Panc1 (cell line): ENCODE data around the gene SHC4. TPM values are rescaled to one million over a fixed set of nuclear protein-coding genes. Genes with fewer than 3 reads are reported as not detected.

Source experiments
- ATAC-seq: fragments of 200-7000 bp; cut with Tn5 transposase; 2 replicates; pipeline ENCODE4 v1.9.1; 2020; ENCODE audit warnings: mild to moderate bottlenecking, moderate library complexity
- BruUV-seq: library from RNA; stranded (reverse); fragments of 400-500 nt; replicated peaks from 2 replicates; lab custom pipeline; 2021; lab: Mats Ljungman, UMichigan
- CTCF ChIA-PET: fragments of 300-600 bp; sonication (Branson Sonifier 250); formaldehyde crosslinking; loops from one replicate; lab custom pipeline; 2022; ENCODE audit warnings: antibody characterized with exemption; lab: Charles Lee
- POLR2A ChIA-PET: fragments of 300-600 bp; sonication (Branson Sonifier 250); formaldehyde crosslinking; loops from one replicate; lab custom pipeline; 2022; ENCODE audit warnings: antibody characterized with exemption; lab: Charles Lee
- DNase-seq: peaks from one replicate; pipeline ENCODE4 v3.0.0-alpha.2; 2010; ENCODE audit warnings: low read depth, low spot score
- H3K27ac ChIP-seq: 2 replicates; pipeline ENCODE4 v1.5.1; 2011; ENCODE audit warnings: mild to moderate bottlenecking, low read length, inconsistent platforms
- H3K27me3 ChIP-seq: fragments of 200-500 bp; sonication (Bioruptor generic); 2 replicates; pipeline ENCODE4 v1.6.0; 2014; ENCODE audit warnings: low read length, inconsistent platforms; ENCODE audit not compliant: control insufficient read depth, insufficient read depth
- H3K36me3 ChIP-seq: fragments of 200-500 bp; sonication (Bioruptor generic); 2 replicates; pipeline ENCODE4 v1.5.1; 2014; ENCODE audit warnings: inconsistent platforms, mild to moderate bottlenecking, low read length, moderate library complexity; ENCODE audit not compliant: control insufficient read depth, insufficient read depth
- H3K4me1 ChIP-seq: 2 replicates; pipeline ENCODE4 v1.5.1; 2011; ENCODE audit warnings: inconsistent platforms, mild to moderate bottlenecking, low read length, moderate library complexity; ENCODE audit not compliant: control insufficient read depth, insufficient read depth
- H3K4me3 ChIP-seq, 2 experiments: 2 replicates each; pipeline ENCODE4 v1.5.1; 2011 to 2012; ENCODE audit warnings: low read depth in 2 of 2, low read length in 2 of 2, mild to moderate bottlenecking in 2 of 2, inconsistent platforms in 1 of 2, moderate library complexity in 1 of 2
- H3K9me3 ChIP-seq: fragments of 200-500 bp; sonication (Bioruptor generic); 2 replicates; pipeline ENCODE4 v1.5.1; 2014; ENCODE audit warnings: low read depth, mild to moderate bottlenecking, inconsistent platforms, low read length, moderate library complexity; ENCODE audit not compliant: control insufficient read depth, insufficient read depth
- POLR2AphosphoS5 ChIP-seq: IDR thresholded peaks from 2 replicates; pipeline ENCODE4 v1.6.1; 2012; ENCODE audit warnings: mild to moderate bottlenecking, low read depth, low read length, moderate library complexity
- SIN3A ChIP-seq: IDR thresholded peaks from 2 replicates; pipeline ENCODE4 v1.6.1; 2012; ENCODE audit warnings: low read depth, mild to moderate bottlenecking, low read length, moderate library complexity, borderline replicate concordance; ENCODE audit not compliant: insufficient read depth
- TCF7L2 ChIP-seq: IDR thresholded peaks from 2 replicates; pipeline ENCODE4 v1.6.1; 2011; ENCODE audit warnings: mild to moderate bottlenecking, low read depth, low read length, inconsistent platforms
- in situ Hi-C: cut with HindIII; loops from 2 replicates; pipeline ENCODE4 v1.10.0; 2016; ENCODE audit warnings: low sequenced_read_pairs, low pct_unique_long_range_greater_than_20kb
- intact Hi-C: fragments of 100-400 bp; cut with micrococcal nuclease; formaldehyde crosslinking; loops from one replicate; pipeline ENCODE4 v1.10.0; 2022; ENCODE audit not compliant: unreplicated experiment
- total RNA-seq: library from RNA; stranded (reverse); gene quantifications from one replicate; pipeline ENCODE4 v1.2.1, GENCODE V29; 2021; ENCODE audit not compliant: unreplicated experiment
- TF ChIP-seq, protein P1 (sequence below), 2 experiments: IDR thresholded peaks; 2 replicates each; pipeline ENCODE4 v1.6.1; 2011 to 2012; ENCODE audit warnings: low read depth in 2 of 2, control low read depth in 1 of 2, low read length in 1 of 2, mild to moderate bottlenecking in 1 of 2, moderate library complexity in 1 of 2; ENCODE audit not compliant: insufficient read depth in 1 of 2
- TF ChIP-seq, protein P2 (sequence below): fragments of 450-650 bp; IDR thresholded peaks from 2 replicates; pipeline ENCODE4 v1.5.1; 2017; ENCODE audit warnings: mild to moderate bottlenecking

Gene SHC4
- total RNA-seq, 1 experiment from 2014 or later = 0.10 TPM

DNA sequence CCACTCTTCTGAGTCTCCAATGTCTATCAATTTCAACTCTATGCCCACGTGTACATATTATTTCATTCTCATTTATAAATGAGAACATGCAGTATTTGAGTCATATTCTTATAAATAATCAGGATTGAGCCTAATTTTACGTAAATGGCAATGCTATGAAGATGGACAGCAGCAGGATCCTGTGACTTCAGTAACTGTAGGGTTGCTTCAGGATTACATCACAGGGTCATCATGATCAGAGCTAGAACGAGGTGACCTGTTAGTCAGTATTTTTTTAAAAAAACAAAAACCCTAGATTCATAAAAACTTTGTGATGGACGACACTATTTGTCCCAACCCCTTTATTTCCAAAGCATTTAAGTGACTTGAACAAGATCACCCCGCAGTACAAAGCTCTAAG, 21.8 kb downstream of the SHC4 start:
- ATAC-seq (no peak), DNase-seq (no peak)
- Histone ChIP-seq H3K27ac (no peak overlapping the region), H3K36me3 (no peaks in the 10 kb centered on the region), H3K4me1 (no peaks in the 10 kb centered on the region; the same call in 1 of the 2 replicates), H3K4me3 (no peak overlapping the region), H3K9me3 (no peaks in the 10 kb centered on the region), H3K27me3 (no peaks in the 10 kb centered on the region)
- intact Hi-C loops = no loop called here
- BruUV-seq = no TSS peak
- POLR2A ChIA-PET = no interaction called here
- in situ Hi-C loops = no loop called here
- no peak for TF ChIP-seq TCF7L2
- TF ChIP-seq, protein P1, sequence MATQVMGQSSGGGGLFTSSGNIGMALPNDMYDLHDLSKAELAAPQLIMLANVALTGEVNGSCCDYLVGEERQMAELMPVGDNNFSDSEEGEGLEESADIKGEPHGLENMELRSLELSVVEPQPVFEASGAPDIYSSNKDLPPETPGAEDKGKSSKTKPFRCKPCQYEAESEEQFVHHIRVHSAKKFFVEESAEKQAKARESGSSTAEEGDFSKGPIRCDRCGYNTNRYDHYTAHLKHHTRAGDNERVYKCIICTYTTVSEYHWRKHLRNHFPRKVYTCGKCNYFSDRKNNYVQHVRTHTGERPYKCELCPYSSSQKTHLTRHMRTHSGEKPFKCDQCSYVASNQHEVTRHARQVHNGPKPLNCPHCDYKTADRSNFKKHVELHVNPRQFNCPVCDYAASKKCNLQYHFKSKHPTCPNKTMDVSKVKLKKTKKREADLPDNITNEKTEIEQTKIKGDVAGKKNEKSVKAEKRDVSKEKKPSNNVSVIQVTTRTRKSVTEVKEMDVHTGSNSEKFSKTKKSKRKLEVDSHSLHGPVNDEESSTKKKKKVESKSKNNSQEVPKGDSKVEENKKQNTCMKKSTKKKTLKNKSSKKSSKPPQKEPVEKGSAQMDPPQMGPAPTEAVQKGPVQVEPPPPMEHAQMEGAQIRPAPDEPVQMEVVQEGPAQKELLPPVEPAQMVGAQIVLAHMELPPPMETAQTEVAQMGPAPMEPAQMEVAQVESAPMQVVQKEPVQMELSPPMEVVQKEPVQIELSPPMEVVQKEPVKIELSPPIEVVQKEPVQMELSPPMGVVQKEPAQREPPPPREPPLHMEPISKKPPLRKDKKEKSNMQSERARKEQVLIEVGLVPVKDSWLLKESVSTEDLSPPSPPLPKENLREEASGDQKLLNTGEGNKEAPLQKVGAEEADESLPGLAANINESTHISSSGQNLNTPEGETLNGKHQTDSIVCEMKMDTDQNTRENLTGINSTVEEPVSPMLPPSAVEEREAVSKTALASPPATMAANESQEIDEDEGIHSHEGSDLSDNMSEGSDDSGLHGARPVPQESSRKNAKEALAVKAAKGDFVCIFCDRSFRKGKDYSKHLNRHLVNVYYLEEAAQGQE (IDR thresholded peaks at IDR 0.05; ENCODE audit: insufficient read depth in 1 of 2, low read depth in 2 of 2, low read length in 1 of 2) = no peak
- TF ChIP-seq POLR2AphosphoS5 = no peak
- no peak for TF ChIP-seq SIN3A
- TF ChIP-seq, protein P2, sequence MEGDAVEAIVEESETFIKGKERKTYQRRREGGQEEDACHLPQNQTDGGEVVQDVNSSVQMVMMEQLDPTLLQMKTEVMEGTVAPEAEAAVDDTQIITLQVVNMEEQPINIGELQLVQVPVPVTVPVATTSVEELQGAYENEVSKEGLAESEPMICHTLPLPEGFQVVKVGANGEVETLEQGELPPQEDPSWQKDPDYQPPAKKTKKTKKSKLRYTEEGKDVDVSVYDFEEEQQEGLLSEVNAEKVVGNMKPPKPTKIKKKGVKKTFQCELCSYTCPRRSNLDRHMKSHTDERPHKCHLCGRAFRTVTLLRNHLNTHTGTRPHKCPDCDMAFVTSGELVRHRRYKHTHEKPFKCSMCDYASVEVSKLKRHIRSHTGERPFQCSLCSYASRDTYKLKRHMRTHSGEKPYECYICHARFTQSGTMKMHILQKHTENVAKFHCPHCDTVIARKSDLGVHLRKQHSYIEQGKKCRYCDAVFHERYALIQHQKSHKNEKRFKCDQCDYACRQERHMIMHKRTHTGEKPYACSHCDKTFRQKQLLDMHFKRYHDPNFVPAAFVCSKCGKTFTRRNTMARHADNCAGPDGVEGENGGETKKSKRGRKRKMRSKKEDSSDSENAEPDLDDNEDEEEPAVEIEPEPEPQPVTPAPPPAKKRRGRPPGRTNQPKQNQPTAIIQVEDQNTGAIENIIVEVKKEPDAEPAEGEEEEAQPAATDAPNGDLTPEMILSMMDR = no peak
- CTCF ChIA-PET = no interaction called here

DNA sequence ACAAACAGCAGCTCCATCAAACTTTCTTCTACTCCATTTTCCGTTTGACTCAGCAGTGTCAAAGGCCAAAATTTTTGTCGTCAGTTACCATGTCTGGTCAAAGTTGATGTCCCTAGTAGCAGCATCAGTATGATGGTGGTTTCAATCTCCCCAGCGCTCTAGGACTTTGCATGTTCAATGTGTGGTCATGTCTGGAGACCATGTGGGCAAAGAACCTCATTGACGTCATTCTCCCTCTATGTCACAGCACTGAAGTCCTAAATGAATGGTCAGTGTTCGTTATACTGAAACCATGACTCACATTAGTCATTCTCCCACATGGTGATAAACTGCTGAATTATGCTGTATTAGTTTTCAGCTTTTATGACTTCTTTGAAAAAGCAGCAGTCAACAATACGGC, 23.2 kb downstream of the SHC4 start:
- TF ChIP-seq SIN3A = no peak
- no peak for TF ChIP-seq TCF7L2
- TF ChIP-seq, protein P1 (IDR thresholded peaks at IDR 0.05; ENCODE audit: insufficient read depth in 1 of 2, low read depth in 2 of 2, low read length in 1 of 2) = no peak
- no TSS peak for BruUV-seq
- ChIA-PET CTCF (no interaction called here), POLR2A (no interaction called here)
- ATAC-seq = no peak
- no peaks in the 10 kb centered on the region for H3K9me3 ChIP-seq
- H3K36me3 ChIP-seq = no peaks in the 10 kb centered on the region
- in situ Hi-C loops (no loop called here), intact Hi-C loops (no loop called here)
- DNase-seq = no peak
- H3K4me1 ChIP-seq = no peaks in the 10 kb centered on the region
- H3K27me3 ChIP-seq = no peaks in the 10 kb centered on the region
- no peak overlapping the region for H3K4me3 ChIP-seq
- no peak overlapping the region for H3K27ac ChIP-seq
